NCI-H1048 (cell line): ENCODE results near the gene ACBD4.

Experiments used
- DNase-seq: peaks from one replicate; lab custom pipeline; 2025; lab: John Stamatoyannopoulos, UW

The ACBD4 gene, protein sequence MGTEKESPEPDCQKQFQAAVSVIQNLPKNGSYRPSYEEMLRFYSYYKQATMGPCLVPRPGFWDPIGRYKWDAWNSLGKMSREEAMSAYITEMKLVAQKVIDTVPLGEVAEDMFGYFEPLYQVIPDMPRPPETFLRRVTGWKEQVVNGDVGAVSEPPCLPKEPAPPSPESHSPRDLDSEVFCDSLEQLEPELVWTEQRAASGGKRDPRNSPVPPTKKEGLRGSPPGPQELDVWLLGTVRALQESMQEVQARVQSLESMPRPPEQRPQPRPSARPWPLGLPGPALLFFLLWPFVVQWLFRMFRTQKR

DNA sequence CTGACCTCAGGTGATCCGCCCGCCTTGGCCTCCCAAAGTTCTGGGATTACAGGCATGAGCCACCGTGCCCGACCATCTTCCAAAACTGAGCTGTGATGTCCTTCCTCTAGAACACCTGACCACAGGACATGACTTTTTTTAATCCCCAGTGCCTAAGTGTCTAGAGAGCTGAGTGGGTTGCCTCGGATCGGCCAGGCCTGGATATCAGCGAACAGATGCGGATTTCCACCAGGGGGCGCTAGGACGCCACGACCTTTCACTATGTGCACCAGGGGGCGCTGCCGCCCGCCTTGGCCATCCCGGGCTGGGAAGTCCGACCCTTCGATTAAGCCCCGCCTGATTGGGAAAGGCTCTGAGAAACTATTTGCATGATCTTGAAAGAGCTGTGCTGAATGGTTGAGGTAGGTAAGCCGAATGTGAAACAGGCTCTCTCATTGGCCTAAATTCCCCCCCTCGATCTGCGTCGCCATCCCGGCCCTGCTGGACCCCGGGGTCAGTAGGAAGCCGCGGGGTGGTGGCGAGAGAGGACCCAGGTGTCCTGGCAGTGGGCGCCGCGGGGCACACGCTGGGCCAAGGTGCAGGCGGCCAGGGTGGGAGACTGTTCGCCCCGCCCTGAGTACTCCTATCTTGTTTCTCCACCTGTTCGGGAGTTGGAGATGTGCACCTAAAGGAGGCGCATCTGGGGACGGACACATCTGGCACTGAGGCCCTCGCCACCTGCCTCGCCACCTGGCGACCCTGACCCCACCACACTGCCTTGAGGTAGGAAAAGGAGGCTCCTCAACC, at the start of gene ACBD4:
TSS of gene ACBD4 (plus strand) at position 496 of the 786 bp plus-strand sequence. CDS start 458 bp downstream, outside the sequence.
- peak; percentile 91 for DNase-seq

DNA sequence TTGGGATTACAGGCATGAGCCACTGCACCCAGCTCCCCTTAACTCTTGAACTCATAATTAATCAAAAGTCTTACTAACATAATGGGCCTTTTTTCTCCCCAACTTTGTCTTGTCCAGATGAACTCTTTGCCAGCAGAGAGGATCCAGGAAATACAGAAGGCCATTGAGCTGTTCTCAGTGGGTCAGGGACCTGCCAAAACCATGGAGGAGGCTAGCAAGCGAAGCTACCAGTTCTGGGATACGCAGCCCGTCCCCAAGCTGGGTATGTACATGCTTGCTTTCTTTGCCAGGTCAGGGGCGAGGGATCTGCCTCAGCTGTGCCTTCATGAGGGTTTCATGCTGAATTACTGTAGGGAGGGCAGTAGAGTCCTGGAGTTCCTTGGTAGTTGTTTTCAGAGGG, 49.1 kb upstream of the ACBD4 start:
- no peak for DNase-seq

DNA sequence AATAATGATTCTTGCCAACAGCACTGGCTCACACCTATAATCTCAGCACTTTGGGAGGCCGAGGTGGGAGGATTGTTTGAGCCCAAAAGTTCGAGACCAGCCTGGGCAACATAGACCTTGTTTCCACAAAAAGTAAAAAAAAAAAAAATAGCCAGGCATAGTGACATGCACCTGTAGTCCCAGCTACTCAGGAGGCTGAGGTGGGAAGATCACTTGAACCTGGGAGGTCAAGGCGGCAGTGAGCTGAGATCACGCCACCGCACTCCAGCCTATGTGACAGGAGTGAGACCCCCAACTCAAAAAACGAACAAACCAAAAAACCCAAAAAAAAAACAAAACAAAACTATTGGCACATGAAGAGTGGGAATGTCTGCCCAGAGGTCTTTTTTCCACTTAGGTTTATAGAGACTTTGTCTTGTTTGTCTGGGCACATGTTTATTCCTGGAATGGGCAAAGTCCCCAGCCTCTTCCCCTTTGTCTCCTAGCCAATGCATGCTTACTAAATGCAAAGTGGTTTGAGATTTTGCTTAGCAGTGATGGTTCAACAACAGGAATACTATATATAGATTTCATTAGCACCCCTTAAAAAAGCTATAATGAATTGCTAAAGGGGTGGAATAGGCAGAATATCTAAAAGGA, 48.5 kb upstream of the ACBD4 start:
- DNase-seq, result no peak

DNA sequence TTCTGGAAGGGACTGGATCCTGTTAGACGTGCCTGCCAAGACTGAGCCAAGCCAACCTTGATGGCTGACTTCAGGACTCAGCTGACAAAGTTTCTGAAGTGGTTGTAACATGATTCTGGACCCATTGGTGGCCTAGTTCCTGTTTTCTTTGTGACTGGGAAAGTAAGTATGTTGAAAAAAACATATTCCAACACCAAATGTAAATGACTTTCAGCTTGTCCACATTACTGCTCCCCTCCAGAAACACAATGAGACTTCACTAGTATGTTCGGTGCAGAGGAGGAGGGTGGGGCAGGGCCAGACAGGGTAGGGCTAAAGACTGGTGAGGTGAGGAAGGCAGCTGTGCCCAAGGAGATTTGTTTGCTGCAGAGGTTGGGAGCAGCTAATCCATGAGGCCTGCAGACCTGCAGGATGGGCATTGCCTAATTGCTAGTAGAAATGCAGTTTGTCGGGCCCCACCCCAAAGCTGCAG, 47.9 kb upstream of the ACBD4 start:
- no peak for DNase-seq

DNA sequence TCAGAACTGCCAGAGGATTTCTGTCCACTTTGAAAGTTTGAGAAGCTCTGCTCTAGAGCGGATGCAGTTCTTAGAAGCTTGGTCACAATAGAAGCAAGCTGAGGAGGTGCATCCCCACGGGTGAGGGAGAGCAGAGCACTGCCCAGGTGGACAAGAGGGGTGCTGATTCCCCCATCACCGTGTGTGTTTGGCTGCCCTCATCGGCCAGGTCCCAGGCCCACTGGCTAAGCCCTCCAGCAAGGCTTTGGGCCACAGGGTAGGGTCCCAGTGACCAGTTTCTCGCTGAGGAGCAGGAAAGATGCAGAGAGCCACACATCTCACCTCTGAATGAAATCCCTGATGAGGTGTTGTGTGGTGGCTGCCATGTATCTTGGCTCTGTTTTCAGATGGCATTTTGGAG, 47.5 kb upstream of the ACBD4 start:
- DNase-seq, result no peak

DNA sequence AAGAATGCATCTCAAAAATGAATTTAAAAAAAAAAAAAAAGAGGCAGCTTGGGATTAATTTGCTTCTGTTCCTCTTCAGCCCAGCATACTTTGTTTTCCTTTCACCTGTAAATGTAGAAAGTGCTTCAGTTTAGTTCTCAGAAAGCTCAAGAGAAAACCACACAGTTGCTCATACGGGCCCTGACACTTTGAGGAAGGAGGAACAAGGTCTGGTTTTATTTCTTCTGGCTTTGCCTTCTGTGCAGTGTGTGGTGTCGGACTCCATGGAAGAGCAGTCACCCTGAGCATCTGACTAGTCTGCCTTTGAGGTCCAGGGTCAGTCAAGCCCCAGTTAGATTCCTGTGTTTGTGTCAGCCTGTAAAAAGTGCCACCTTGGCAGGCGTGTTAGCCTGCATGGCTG, 46.7 kb upstream of the ACBD4 start:
- no peak for DNase-seq

DNA sequence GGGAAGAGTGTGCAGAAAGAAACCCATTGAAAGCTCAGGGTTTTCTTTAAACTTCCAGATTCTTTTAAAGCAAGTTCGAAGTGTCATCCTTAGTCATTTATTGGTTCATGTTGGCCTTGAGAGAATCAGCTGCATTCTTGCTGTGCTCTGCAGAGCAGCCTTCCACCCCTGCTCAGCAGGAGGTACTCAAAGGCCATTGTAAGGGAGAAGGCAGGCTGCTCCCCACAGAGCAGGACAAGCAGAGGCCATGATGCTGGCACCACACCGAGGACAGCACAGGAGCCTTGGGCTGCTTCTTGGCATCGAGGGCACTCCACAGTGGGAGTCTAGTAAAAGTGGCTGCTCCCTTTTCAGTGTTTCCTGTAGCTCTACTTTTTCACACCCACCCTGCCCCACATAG, 44.8 kb upstream of the ACBD4 start:
- no peak for DNase-seq

DNA sequence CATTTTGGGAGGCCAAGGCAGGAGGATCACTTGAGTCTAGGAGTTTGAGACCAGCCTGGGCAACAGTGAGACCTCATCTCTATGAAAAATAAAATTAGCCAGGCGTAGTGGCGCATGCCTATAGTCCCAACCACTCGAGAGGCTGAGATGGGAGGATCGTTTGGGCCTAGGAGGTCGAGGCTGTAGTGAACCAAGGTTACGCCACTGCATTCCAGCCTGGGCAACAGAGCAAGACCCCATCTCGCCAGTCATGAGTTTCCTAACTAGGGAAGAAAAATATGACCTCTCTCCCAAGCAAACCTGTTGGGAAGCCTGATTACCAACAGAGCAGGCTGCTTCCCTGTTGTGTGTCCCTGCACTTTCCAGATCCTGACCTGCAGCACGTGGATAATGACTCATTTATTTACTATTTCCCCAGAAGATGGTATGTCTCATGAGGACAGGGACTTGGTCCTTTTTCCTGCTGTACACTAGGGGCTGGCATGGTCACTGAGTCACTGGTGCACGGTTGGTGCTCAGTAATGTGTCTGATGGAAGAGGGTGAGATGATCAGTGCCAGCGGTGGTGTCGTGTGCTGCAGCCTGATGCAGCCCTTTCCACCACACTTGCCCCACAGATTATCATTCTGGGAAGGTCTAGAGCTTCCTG, 43.6 kb upstream of the ACBD4 start:
- no peak for DNase-seq

DNA sequence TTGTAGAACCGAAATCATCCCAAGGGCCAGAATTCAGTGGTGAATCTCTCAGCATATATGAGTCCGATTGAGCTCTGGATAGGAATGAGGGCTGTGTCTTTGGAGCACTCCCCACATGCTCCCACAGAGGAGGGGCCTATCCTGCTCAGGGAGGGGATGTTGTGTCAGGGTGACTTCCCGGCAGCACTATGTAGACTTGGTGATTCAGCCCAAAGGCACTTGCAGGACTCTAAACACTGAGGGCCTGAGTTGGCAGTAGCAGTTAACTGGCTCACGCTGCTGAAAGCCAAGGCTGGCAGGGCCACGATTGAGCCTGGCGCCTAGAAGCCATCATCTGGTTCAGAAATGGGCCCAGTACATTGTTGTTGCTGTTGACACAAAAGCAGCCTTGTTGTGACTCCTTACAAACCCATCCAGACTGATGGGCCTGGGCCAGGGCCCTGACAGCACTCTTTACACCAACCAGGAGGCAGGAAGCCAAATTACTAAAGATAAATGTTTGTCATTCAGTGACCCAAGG, 42.5 kb upstream of the ACBD4 start:
- DNase-seq, result no peak

DNA sequence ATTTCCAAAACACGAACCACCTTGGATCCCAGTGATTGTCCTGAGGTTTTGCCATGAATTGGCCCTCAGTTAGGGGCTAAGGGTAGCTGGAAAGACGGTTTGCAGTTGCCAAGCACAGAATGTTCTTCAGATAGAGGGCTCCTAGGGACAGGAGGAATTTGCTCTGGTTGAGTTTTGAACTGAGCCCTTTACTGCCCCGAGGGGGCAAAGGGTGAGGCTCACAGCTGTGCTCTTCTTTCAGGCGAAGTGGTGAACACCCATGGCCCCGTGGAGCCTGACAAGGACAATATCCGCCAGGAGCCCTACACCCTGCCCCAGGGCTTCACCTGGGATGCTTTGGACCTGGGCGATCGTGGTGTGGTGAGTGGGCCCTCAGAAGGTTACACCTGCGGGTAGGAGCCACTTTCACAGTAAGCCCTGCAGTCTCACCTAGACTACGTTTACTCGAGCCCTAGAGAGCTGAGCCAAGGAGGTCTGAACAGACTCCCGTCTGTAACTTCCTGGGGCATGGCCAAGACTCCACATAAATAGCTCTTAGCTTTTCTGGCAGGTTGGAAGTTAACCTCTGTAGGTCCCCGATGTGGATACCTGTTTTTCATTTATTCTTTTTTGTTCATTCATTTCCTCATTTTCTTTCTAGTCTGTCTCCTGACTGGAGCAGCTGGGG, 41.9 kb upstream of the ACBD4 start:
- DNase-seq, result no peak

DNA sequence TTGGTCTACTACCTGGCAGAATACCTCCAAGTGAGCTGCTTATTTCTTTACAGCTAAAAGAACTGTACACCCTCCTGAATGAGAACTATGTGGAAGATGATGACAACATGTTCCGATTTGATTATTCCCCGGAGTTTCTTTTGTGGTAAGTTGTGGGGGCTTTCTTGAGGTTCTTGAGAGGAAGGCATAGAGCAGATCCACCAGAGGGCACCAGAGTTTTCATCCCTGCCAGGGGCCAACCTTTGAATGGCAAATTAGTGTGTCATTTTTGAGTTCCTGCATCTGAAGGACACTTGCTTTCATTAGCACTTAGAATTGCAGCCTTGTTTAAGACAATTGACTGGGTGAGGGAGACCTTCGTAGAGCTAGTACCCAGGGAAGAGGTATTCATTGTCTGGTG, 39.3 kb upstream of the ACBD4 start:
- DNase-seq, result no peak

DNA sequence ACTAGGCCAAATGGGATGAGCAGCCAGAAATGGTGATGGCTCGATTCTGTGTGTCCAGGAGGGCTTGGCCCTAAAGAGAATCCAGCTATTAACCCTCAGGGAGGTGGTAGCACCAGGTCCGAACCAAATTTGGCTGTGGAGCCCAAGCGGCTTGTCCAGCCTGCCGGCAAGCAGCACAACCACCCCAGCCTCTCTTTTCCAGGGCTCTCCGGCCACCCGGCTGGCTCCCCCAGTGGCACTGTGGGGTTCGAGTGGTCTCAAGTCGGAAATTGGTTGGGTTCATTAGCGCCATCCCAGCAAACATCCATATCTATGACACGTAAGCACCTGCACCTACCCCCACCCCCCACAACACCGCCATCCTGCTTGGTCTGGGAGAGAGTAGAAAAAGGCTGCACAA, 38.6 kb upstream of the ACBD4 start:
- DNase-seq, result no peak

DNA sequence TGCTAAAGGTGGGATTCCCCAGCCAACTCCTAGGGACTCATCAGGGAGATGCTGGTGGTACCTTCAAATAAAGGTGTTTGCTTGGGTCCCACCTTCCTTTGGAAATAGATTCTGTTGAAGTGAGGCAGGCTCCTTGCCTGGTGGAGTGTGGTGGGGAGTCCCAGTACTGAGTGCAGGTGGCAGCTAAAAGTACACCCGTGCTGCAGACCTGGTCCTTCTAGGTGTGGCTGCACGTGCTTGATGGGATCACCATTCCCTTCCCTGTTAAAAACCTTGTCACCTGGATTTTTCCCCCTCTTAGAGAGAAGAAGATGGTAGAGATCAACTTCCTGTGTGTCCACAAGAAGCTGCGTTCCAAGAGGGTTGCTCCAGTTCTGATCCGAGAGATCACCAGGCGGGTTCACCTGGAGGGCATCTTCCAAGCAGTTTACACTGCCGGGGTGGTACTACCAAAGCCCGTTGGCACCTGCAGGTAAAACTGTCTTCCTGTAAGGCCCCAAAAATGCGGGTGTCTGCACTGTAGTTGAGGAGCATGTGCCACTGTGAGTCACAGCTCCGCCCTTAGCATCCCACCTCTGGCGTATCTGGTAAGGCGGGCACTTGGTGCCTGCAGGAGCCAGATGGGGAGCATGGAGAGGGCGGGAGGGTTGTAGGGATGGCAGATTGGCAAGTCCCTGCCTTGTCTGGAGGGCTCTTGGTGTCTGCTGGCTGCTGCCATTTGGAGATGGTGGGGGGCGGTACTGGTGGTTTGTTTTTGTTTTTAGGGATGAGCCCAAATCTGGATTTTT, 37.2 kb upstream of the ACBD4 start:
- no peak for DNase-seq

DNA sequence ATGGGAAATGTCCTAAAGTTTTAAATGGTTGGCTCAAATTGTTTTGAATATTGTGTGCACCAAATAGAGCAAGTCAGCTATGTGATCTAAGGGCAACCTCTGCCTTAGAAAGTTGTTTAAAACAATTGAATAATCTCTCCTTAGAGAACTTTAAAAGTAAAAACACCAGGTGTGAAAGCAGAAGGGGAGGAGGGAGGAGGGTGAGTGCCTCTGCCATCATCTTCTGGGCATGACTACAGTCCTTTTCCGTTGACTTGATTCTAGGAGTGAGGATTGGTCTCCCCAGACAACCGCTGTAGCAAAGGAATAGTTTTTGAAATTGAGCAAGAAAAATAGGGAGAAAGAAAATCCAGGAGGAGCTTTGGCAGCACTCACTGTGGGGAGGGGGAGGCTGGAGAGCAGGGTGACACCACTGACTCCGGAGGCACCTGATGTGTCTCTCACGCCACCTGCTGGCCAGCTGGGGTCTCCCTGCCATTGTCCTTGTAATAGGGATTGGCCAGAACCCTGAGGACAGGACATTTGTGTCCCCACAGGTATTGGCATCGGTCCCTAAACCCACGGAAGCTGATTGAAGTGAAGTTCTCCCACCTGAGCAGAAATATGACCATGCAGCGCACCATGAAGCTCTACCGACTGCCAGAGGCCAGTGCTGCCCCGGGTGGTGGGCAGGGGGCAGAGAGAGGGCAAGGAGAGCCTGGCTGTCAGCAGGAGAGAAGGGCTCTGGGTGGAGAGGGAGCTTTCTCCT, 36.4 kb upstream of the ACBD4 start:
- peak; percentile 23 for DNase-seq

DNA sequence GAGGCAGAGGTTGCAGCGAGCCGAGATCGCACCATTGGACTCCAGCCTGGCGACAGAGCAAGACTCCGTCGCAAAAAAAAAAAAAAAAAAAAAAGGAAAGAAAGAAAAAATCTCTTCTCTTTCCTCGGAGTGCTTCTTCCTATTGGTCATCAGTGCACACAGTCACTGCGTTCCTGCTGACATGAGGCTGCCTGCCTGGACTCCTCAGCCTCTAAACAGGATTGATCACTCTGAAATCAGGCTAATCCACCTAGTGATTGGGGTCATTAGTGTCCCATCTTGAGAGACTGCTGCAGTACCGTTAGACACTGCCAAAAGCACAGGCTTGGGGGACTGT, 34.0 kb upstream of the ACBD4 start:
- no peak for DNase-seq

DNA sequence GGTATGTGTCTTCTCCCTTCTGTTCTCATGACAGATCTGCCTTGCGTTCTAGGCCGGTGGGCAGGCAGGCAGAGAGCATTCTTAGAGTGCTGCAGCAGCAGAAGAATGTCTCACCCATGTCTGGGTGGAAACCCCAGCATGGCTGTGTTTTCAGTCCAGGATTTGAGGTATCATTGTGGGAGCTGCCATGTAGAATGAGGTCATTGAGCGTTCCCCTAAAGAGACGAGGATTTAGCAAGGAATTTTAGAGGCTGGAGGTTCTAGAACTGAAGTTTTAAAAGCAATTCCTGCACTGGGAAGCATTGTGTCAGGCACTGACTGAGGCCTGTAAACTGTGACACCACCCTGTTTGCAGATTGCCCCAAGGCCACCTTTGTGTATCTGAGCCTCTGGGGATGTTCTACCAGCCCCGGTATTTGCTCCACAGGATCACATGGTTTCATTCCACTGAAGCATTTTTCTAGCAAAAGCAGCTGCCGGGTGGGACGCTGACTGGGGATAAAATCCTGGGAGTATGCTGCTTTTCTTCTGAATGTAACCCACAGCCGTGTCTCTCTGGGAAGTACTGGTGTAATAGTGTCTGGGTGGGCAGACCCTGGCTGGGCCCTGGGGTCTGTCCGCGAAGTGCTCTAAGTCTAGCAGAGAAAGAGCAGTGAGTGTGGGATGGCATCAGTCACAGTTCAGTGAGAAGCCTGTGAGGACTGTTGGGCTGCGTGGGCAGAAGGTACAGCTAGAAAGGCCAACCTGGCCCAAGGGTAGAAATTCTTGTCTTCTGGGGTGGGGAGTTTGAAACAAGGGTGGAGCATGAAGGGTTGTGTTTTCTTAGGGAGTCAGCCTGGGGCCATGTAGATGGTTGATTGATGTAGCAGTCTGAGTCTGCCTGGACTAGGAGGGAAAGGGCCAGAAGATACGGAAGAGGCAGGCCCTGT, 33.3 kb upstream of the ACBD4 start:
- no peak for DNase-seq

DNA sequence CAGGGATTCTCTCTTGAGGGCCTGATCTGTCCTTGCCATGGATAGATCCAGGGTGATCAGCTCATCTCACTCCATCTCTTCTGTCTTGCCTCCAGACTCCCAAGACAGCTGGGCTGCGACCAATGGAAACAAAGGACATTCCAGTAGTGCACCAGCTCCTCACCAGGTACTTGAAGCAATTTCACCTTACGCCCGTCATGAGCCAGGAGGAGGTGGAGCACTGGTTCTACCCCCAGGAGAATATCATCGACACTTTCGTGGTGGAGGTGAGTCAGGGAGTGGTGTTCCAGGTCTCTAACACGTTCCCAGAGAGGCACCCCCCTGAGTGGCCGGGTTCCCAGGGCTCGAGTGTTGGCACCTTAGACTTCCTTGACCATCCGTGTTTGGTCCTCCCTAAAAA, 32.6 kb upstream of the ACBD4 start:
- no peak for DNase-seq

DNA sequence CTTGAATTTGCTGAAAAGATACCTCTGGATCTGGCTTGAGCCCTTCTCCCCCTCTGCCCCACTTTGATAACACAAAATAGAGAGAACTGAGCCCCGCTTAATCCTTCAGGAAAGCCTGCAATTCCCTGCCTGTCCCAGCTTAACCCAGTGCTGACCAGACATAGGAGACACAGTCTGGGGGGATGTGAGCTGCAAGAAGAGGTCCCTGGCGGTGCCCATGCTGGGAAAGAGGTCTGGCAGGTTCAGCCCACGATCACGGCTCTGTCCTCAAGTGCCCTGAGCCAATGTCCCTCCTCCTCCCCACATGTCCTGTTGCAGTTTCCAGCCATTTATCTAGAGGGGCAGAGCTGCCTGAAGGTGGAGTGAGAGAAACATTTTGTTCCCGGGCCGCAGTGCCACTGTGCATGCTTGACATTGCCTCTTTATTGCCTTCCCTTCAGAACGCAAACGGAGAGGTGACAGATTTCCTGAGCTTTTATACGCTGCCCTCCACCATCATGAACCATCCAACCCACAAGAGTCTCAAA, 32.2 kb upstream of the ACBD4 start:
- no peak for DNase-seq

DNA sequence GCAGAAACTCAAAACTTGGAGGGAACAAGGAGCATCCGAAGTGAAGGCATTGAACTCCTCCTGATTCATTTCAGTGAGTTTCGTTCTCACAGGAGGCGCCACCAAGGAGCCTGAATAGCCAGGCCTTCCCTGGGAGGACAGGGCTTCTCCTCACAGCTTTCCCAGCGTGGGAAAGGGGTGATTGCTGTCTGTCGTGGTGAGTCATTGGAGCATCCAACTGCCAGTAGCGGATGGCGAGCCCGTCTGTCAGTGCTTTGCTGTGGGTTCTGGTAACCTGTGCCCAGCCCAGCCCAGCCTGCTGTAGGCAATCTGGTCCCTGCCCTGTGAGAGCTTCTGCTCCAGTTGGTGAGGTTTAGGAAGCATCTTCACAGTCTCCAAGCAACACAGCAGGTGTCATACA, 31.5 kb upstream of the ACBD4 start:
- no peak for DNase-seq
